ENCODE data around the gene SEMA5B.

- no peak for TF ChIP-seq CTCF (IDR thresholded peaks at IDR 0.05; ENCODE audit: low read length)
- no peak for TF ChIP-seq EZH2 (IDR thresholded peaks at IDR 0.05; ENCODE audit: borderline replicate concordance, low read length)
Measured at GRCh38 chr3:123019161-123019560, 8.4 kb downstream of the SEMA5B start.
